GM23338 (cell line): ENCODE data around the gene LYZ. TPM values are rescaled to one million over a fixed set of nuclear protein-coding genes. Genes with fewer than 3 reads are reported as not detected.

Experiments
- ATAC-seq: fragments of 200-7000 bp; cut with Tn5 transposase; 3 replicates; pipeline ENCODE4 v1.9.1; 2020
- DNase-seq: peaks from one replicate; pipeline ENCODE4 v3.0.0-alpha.2; 2015; ENCODE audit warnings: low spot score
- H2AFZ ChIP-seq: fragments of 200-600 bp; sonication (generic); 2 replicates; pipeline ENCODE4 v1.8.0; 2016; ENCODE audit warnings: antibody characterized with exemption, mild to moderate bottlenecking, moderate library complexity
- H3F3A ChIP-seq: fragments of 200-600 bp; sonication (generic); replicated peaks from 2 replicates; pipeline ENCODE4 v1.8.0; 2017; ENCODE audit warnings: antibody characterized with exemption, mixed run types, low read depth
- H3K27ac ChIP-seq: fragments of 200-600 bp; sonication (generic); 2 replicates; pipeline ENCODE4 v1.6.1; 2016; ENCODE audit warnings: low read depth
- H3K27me3 ChIP-seq: fragments of 200-600 bp; sonication (generic); 2 replicates; pipeline ENCODE4 v1.8.0; 2016; ENCODE audit warnings: mild to moderate bottlenecking, mixed run types, moderate library complexity; ENCODE audit not compliant: insufficient read depth
- H3K36me3 ChIP-seq: fragments of 200-600 bp; sonication (generic); 2 replicates; pipeline ENCODE4 v1.8.0; 2016; ENCODE audit warnings: mild to moderate bottlenecking; ENCODE audit not compliant: insufficient read depth
- H3K4me1 ChIP-seq: fragments of 200-600 bp; sonication (generic); 2 replicates; pipeline ENCODE4 v1.8.0; 2016; ENCODE audit warnings: mild to moderate bottlenecking, moderate library complexity; ENCODE audit not compliant: insufficient read depth
- H3K4me2 ChIP-seq: fragments of 200-600 bp; sonication (generic); 2 replicates; pipeline ENCODE4 v1.7.1; 2017; ENCODE audit warnings: mixed run types
- H3K4me3 ChIP-seq: fragments of 200-600 bp; sonication (generic); 2 replicates; pipeline ENCODE4 v1.6.1; 2016; ENCODE audit warnings: mixed run types
- H3K79me2 ChIP-seq: fragments of 200-600 bp; sonication (generic); replicated peaks from 2 replicates; pipeline ENCODE4 v1.8.0; 2017; ENCODE audit warnings: mild to moderate bottlenecking; ENCODE audit not compliant: insufficient read depth
- H3K9me2 ChIP-seq: fragments of 200-600 bp; sonication (generic); 2 replicates; pipeline ENCODE4 v1.8.0; 2017; ENCODE audit not compliant: insufficient read depth
- H4K20me1 ChIP-seq: fragments of 200-600 bp; sonication (generic); replicated peaks from 2 replicates; pipeline ENCODE4 v1.8.0; 2017; ENCODE audit warnings: mild to moderate bottlenecking; ENCODE audit not compliant: insufficient read depth
- H3K27ac Mint-ChIP-seq: 2 replicates; pipeline ENCODE4 v1.8.0; 2020; ENCODE audit warnings: inconsistent platforms, mild to moderate bottlenecking, moderate library complexity, mixed read lengths
- H3K27me3 Mint-ChIP-seq: 3 replicates; pipeline ENCODE4 v1.8.0; 2022; ENCODE audit warnings: low read depth, mild to moderate bottlenecking, moderate library complexity, mixed read lengths, inconsistent platforms; ENCODE audit not compliant: insufficient read depth, poor library complexity
- H3K36me3 Mint-ChIP-seq: 3 replicates; pipeline ENCODE4 v1.8.0; 2021; ENCODE audit warnings: low read depth, mild to moderate bottlenecking, inconsistent platforms, moderate library complexity, mixed read lengths
- H3K4me1 Mint-ChIP-seq: 3 replicates; pipeline ENCODE4 v1.8.0; 2020; ENCODE audit warnings: mild to moderate bottlenecking, inconsistent platforms, mixed read lengths
- H3K4me3 Mint-ChIP-seq: 3 replicates; pipeline ENCODE4 v1.8.0; 2021; ENCODE audit warnings: moderate library complexity, mild to moderate bottlenecking, inconsistent platforms, mixed read lengths
- H3K9me3 Mint-ChIP-seq: 3 replicates; pipeline ENCODE4 v1.8.0; 2020; ENCODE audit warnings: moderate library complexity, mild to moderate bottlenecking, inconsistent platforms, mixed read lengths
- CTCF ChIP-seq, 2 experiments: fragments of 200-600 bp in 1 of 2; sonication (generic) in 1 of 2; conservative IDR thresholded peaks; 2 replicates each; pipeline versions ENCODE4 v1.5.1 to v1.6.1; 2016 to 2017; ENCODE audit warnings: antibody characterized with exemption in 2 of 2, low read depth in 2 of 2, mild to moderate bottlenecking in 2 of 2, moderate library complexity in 1 of 2
- JUNB ChIP-seq: IDR thresholded peaks from one replicate; pipeline ENCODE4 v1.6.1; 2016; ENCODE audit warnings: antibody characterized with exemption; ENCODE audit not compliant: unreplicated experiment
- NANOG ChIP-seq: IDR thresholded peaks from 2 replicates; pipeline ENCODE4 v1.6.1; 2016; ENCODE audit warnings: antibody characterized with exemption, borderline replicate concordance
- STAT1 ChIP-seq: IDR thresholded peaks from one replicate; pipeline ENCODE4 v1.6.1; 2016; ENCODE audit warnings: antibody characterized with exemption; ENCODE audit not compliant: unreplicated experiment
- ZNF462 ChIP-seq: fragments of 250-450 bp; sonication (Bioruptor Pico); IDR thresholded peaks from 2 replicates; pipeline ENCODE4 v1.5.0; 2020; ENCODE audit warnings: mild to moderate bottlenecking, moderate library complexity
- polyA plus RNA-seq: library from polyadenylated mRNA; unstranded; fragments of >200 nt; fragmentation: Nextera tagmentation; extraction: Ambion mirVana; gene quantifications from 2 replicates; pipeline ENCODE4 v1.2.1, GENCODE V29; 2016
- total RNA-seq: library from RNA; depleted of rRNA; stranded (reverse); fragments of >200 nt; shearing (Covaris generic); gene quantifications from 2 replicates; pipeline ENCODE4 v1.2.3, GENCODE V29; 2014

LYZ gene
- total and polyA plus RNA-seq, 2 experiments from 2014 or later, result not detected

- no peaks in the 10 kb centered on the region for H3K27me3 ChIP-seq
- no peaks in the 10 kb centered on the region for H3K27me3 Mint-ChIP-seq
- no peaks in the 10 kb centered on the region; the same call in 1 of the 2 replicates for H3F3A ChIP-seq
- no peak overlapping the region for H3K4me3 ChIP-seq
- no peaks in the 10 kb centered on the region for H3K79me2 ChIP-seq
- H3K4me2 ChIP-seq, result no peak overlapping the region
- H3K27ac Mint-ChIP-seq, result no peak overlapping the region
- H3K9me2 ChIP-seq, result no peaks in the 10 kb centered on the region
- no peaks in the 10 kb centered on the region for H3K4me1 ChIP-seq
- TF ChIP-seq CTCF (conservative IDR thresholded peaks at IDR 0.05; ENCODE audit: low read depth in 2 of 2) (no peak), ZNF462 (no peak), JUNB (no peak), NANOG (no peak), STAT1 (no peak)
- no peaks in the 10 kb centered on the region for H4K20me1 ChIP-seq
- no peaks in the 10 kb centered on the region for H3K9me3 Mint-ChIP-seq
- ATAC-seq (no peak), DNase-seq (no peak)
- peaks cover 23% of the 10 kb centered on the region; the same call in 2 of the 3 replicates for H3K36me3 Mint-ChIP-seq
- H2AFZ ChIP-seq, result no peak overlapping the region
- no peak overlapping the region for H3K4me3 Mint-ChIP-seq
- no peak overlapping the region for H3K27ac ChIP-seq
- H3K36me3 ChIP-seq, result no peaks in the 10 kb centered on the region
- H3K4me1 Mint-ChIP-seq, result no peaks in the 10 kb centered on the region
These were observed 47.9 kb downstream of the LYZ start for GRCh38 chr12:69396041-69396440.
